HG03135 (cell line): ENCODE results near the gene ASS1.

Experiments used
- ATAC-seq: cut with Tn5 transposase; IDR thresholded peaks from one replicate; pipeline ENCODE4 v1.9.1; 2021; ENCODE audit warnings: mild to moderate bottlenecking, moderate library complexity; ENCODE audit not compliant: unreplicated experiment

The ASS1 gene

GRCh38 chr9:130451509-130452388 is 7.0 kb downstream of the ASS1 start:
- no peak for ATAC-seq

- ATAC-seq: no peak
These were observed 8.1 kb downstream of the ASS1 start for GRCh38 chr9:130452835-130453234.

GRCh38 chr9:130453487-130453886 is 8.7 kb downstream of the ASS1 start:
- ATAC-seq: no peak

GRCh38 chr9:130454096-130454811 is 9.5 kb downstream of the ASS1 start:
- ATAC-seq: no peak

- no peak for ATAC-seq
These were observed 10.1 kb downstream of the ASS1 start for GRCh38 chr9:130454812-130455325.

GRCh38 chr9:130458027-130458803 is 13.5 kb downstream of the ASS1 start:
- no peak for ATAC-seq

- ATAC-seq: no peak
These were observed 14.0 kb downstream of the ASS1 start for GRCh38 chr9:130458804-130459067.

- ATAC-seq: no peak
These were observed 14.4 kb downstream of the ASS1 start for GRCh38 chr9:130459151-130459550.

GRCh38 chr9:130459941-130460669 is 15.3 kb downstream of the ASS1 start:
- ATAC-seq: no peak

GRCh38 chr9:130461218-130461630 is 16.5 kb downstream of the ASS1 start:
- no peak for ATAC-seq

- ATAC-seq: no peak
These were observed 17.0 kb downstream of the ASS1 start for GRCh38 chr9:130461731-130462130.

GRCh38 chr9:130462685-130463540 is 18.2 kb downstream of the ASS1 start:
- ATAC-seq: no peak

GRCh38 chr9:130463763-130464745 is 19.3 kb downstream of the ASS1 start:
- ATAC-seq: no peak

GRCh38 chr9:130465383-130466096 is 20.8 kb downstream of the ASS1 start:
- no peak for ATAC-seq

GRCh38 chr9:130466537-130467217 is 21.9 kb downstream of the ASS1 start:
- ATAC-seq: no peak

GRCh38 chr9:130467316-130467715 is 22.6 kb downstream of the ASS1 start:
- ATAC-seq: no peak

- no peak for ATAC-seq
These were observed 23.8 kb downstream of the ASS1 start for GRCh38 chr9:130468566-130468965.
